ENCODE data around the gene CYP4A22.
"Not testable (repeated sequence)": the region's sequence is repeated elsewhere in the genome, so short reads cannot be mapped to it uniquely, and the experiment has no call there.

Gene CYP4A22

GRCh38 chr1:47156457-47156856 lies 19.2 kb downstream of the CYP4A22 start:
- in situ Hi-C loops (cut with MboI; ENCODE audit: low sequenced_read_pairs), result not testable (repeated sequence)

- in situ Hi-C loops (cut with MboI; ENCODE audit: low sequenced_read_pairs), result not testable (repeated sequence)
Observed at GRCh38 chr1:47157957-47158356, 20.7 kb downstream of the CYP4A22 start.

GRCh38 chr1:47160716-47161115 lies 23.5 kb downstream of the CYP4A22 start:
- in situ Hi-C loops (cut with MboI; ENCODE audit: low sequenced_read_pairs), result no loop called here

GRCh38 chr1:47161298-47162040 lies 24.2 kb downstream of the CYP4A22 start:
- in situ Hi-C loops (cut with MboI; ENCODE audit: low sequenced_read_pairs), result no loop called here

DNA sequence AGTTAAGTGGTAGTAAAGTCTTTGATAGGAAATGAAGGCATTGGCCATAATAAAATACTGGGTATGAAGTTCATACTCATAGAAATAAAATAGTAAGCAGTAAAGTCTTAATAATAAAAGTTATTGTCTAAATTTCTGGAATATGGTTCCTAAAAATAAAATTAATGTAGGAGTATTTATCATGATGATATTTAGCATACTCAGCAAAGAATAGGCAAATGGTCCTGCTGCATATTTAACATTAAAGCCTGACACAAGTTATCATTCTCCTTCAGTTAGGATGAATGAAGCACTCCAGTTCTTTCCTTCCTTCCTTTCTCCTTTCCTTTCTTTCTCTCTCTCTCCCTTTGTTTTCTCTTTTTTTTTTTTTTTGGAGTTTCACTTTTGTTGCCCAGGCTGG lies 27.3 kb downstream of the CYP4A22 start:
- in situ Hi-C loops (cut with MboI; ENCODE audit: low sequenced_read_pairs), result no loop called here

DNA sequence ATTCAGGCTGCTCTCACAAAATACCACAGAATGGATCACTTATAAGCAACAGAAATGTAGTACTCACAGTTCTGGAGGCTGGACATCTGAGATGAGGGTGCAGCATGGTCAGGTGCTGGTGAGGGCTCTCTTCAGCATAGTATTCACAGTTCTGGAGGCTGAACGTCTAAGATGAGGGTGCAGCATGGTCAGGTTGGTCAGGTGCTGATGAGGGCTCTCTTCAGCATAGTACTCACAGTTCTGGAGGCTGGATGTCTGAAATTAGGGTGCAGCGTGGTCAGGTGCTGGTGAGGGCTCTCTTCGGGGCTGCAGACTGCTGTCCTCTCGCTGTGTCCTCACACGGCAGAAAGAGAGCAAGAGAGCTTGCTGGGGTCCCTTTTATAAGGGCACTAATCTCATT lies 35.5 kb downstream of the CYP4A22 start:
- in situ Hi-C loops (cut with MboI; ENCODE audit: low sequenced_read_pairs), result no loop called here

DNA sequence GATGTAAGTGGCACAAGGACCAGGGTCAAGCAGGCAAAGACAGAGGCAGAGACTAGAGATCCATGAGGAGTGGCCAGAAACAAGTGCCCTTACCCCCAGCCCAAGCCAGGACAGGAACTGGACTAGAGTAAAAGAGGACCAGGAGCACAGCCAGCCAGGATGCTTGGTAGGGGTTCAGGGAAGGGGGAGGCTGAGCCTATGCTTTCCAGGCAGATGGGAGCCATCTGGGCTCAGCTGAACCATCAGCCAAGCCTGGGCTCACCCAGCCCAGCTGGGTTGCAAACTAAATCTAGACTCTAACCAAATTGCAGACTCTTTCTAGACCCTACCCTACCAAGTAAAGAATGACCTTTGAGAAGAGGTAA lies 37.4 kb downstream of the CYP4A22 start:
- in situ Hi-C loops (cut with MboI; ENCODE audit: low sequenced_read_pairs), result no loop called here

- in situ Hi-C loops (cut with MboI; ENCODE audit: low sequenced_read_pairs), result no loop called here
Observed at GRCh38 chr1:47175227-47175934, 38.1 kb downstream of the CYP4A22 start.

GRCh38 chr1:47178020-47178419 lies 40.8 kb downstream of the CYP4A22 start:
- in situ Hi-C loops (cut with MboI; ENCODE audit: low sequenced_read_pairs), result no loop called here

DNA sequence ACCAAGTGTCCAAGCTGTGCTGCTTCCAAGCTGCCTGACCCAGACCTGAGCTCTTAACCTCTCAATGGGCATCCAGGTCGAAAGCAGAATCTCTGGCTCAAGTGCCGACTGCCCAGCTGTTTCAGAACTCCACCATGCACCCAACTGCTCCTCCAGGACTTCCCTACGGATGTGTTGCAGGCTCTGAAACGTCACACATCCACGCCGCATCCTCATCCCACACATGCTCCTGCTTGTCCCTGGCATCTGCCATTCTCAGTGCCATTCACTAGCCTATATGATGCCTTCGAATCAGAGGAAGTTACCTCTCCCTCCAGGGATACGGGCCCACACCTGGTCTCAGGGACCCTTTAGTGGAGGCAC lies 41.4 kb downstream of the CYP4A22 start:
- in situ Hi-C loops (cut with MboI; ENCODE audit: low sequenced_read_pairs), result no loop called here

- in situ Hi-C loops (cut with MboI; ENCODE audit: low sequenced_read_pairs), result no loop called here
Observed at GRCh38 chr1:47179017-47179987, 42.1 kb downstream of the CYP4A22 start.

GRCh38 chr1:47179988-47180563 lies 42.8 kb downstream of the CYP4A22 start:
- in situ Hi-C loops (cut with MboI; ENCODE audit: low sequenced_read_pairs), result no loop called here

DNA sequence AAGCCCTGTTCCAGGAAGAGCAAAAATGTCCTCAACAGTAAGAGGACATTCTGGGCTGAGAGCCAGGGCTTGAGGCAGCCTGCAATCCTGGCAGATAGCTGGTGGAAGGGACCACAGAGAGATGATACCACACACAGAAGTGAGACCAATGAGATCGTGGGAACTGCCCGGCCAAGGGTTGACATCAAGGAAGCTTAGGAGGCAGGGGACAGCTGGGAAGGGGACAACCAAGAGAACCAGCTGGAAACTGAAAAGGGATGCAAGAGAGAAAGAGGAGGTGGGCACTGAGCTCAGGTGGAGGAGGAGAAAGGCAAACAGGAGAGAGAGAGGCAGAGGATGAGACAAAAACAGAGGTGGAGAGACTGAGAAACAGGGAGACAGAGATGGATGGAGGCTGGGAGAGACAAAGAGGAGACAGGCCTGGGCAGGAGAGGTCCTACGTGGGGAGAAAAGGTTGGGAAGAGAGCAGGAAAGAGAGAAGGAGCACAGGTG lies 43.4 kb downstream of the CYP4A22 start:
- in situ Hi-C loops (cut with MboI; ENCODE audit: low sequenced_read_pairs), result no loop called here

DNA sequence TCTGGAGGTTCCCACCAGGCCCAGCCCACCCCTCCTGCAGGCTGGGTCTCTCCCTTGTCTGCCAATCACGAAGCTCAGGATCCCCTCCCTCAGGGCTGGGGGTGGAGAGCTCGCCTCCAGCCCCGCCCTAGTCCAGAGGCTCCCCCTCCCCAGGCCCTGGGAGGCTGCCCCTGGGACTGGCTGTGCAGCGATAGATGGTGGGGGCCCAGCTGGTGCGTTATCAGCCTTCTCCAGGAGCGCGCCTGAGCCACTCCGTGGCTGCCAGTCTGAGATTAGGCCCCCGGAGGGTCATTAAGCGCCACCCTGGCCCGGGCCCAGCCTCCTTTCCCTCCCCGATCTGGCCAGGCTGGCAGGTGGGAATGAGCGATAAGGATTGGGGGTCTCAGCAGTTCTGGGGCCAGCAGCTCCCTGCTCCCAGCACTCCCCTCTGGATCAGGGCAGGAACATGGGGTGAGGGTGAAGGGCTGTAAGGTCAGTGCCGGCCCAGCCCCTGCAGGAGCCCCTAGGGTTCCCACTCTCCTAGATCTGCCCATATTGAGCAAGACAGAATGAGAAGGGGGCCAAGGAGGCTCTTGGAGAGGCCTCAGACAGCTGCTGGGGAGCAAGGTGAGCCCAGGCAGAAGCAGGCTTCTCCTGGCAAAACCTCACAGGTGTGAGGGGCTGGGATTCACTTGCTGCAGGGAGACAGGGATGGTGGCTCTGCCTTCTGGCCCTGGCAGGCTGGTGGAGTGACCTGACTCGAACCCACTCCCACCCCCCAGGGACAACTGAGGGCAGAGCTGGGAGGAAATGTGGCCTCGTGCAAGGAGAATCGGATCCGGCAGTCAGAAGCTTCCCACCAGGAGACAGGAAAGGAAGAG lies 44.1 kb downstream of the CYP4A22 start:
- in situ Hi-C loops (cut with MboI; ENCODE audit: low sequenced_read_pairs), result no loop called here

DNA sequence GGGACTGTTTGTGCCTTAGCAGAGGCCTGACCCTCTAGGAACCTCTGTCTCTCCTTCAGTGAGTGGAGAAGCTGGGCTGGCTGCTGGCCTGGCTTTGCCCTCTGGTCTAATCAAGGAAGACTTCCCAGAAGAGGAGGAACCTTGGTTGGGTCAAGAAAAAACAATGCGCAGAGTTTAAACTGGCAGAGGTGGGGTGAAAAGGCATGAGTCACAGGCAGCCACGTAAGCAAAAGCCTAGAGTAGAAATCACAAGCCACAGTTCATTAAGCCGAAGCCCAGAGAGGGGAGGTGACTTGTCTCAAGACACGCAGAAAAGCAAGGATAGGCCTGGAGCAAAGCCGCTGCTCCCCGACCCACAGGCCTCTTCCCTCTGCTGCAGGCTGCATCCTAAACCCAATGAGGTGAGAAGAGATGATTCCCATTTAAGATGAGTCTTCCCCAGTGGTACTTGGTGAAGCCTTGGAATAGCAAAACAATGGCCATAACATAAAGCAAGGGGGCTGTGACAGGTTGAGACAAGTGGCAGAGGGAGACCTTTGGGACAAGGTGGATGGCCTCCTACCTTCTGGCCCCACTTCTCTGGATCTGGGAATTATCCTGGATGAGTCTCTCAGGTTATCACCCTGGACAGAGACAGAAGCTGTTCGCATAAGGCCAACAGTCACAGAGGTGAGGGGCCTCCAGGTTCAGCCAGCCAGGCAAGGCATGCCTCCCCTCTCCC lies 44.9 kb downstream of the CYP4A22 start:
- in situ Hi-C loops (cut with MboI; ENCODE audit: low sequenced_read_pairs), result no loop called here

- in situ Hi-C loops (cut with MboI; ENCODE audit: low sequenced_read_pairs), result no loop called here
Observed at GRCh38 chr1:47182676-47183235, 45.5 kb downstream of the CYP4A22 start.

- in situ Hi-C loops (cut with MboI; ENCODE audit: low sequenced_read_pairs), result no loop called here
Observed at GRCh38 chr1:47183308-47184089, 46.3 kb downstream of the CYP4A22 start.

GRCh38 chr1:47184090-47184821 lies 47.0 kb downstream of the CYP4A22 start:
- in situ Hi-C loops (cut with MboI; ENCODE audit: low sequenced_read_pairs), result no loop called here
